ENCODE measurements around the gene ASIC4.

ASIC4 gene

DNA sequence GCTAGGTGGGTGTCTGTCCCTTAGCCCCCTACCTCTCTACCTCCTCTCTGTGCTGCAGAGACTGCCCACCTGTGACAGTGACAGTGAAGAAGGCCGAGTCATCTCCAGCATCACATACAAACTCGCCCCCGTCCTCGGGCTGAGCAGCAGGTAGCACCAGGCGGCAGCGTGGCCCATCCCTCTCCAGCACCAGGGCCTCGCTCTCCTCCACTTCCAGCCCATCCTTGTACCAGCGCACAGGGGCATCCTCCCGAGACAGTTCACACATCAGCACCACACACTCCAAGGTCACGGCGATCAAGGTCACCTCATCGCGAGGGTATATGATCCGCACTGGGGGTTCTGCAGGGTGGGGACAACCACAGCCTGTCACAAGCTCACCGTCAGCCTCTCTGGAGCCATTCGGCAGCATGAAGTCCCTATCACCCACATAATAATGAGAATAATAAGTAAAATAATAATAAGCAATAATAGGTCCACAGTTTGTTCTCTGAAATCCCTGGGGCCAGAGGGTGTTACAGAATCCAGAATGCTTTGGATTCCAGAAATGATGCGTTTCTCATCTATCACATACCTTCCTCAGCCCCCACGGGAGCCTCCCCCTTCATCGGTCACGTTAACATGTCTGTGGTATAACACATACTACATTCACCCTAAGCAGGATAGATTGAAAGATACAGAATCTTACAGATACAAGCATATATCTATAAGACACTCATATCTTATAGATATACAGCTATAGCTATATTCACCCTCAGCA lies 45.1 kb downstream of the ASIC4 start:
- Histone ChIP-seq H3K4me1 (ENCODE audit: control insufficient read depth, low read length) (no peaks in the 10 kb centered on the region), H3K4me3 (ENCODE audit: low read length) (no peak overlapping the region), H3K27me3 (ENCODE audit: control insufficient read depth, low read length) (no peaks in the 10 kb centered on the region), H3K9me3 (ENCODE audit: control insufficient read depth, insufficient read depth, low read length) (no peaks in the 10 kb centered on the region), H3K4me2 (ENCODE audit: low read length) (no peak overlapping the region), H4K20me1 (ENCODE audit: control insufficient read depth, insufficient read depth, low read depth, low read length) (no peaks in the 10 kb centered on the region), H3F3A (ENCODE audit: control insufficient read depth, insufficient read depth) (no peaks in the 10 kb centered on the region), H3K27ac (ENCODE audit: low read depth, low read length) (no peak overlapping the region), H3K79me2 (ENCODE audit: control insufficient read depth, low read length) (no peaks in the 10 kb centered on the region), H3K36me3 (ENCODE audit: control insufficient read depth, low read length) (no peaks in the 10 kb centered on the region), H3K9me2 (replicated peaks; ENCODE audit: control insufficient read depth, low read length) (no peaks in the 10 kb centered on the region)
- no peak for TF ChIP-seq CTCF (IDR thresholded peaks at IDR 0.05; ENCODE audit: low read depth, low read length, poor library complexity, severe bottlenecking)
- TF ChIP-seq EZH2phosphoT487 (IDR thresholded peaks at IDR 0.05; ENCODE audit: borderline replicate concordance, low read length) = no peak

- Histone ChIP-seq H3K27ac (ENCODE audit: low read depth, low read length) (no peak overlapping the region), H3K36me3 (ENCODE audit: control insufficient read depth, low read length) (no peaks in the 10 kb centered on the region)
- TF ChIP-seq CTCF (IDR thresholded peaks at IDR 0.05; ENCODE audit: low read depth, low read length, poor library complexity, severe bottlenecking) = peak; percentile 74
- no peak for TF ChIP-seq EZH2phosphoT487 (IDR thresholded peaks at IDR 0.05; ENCODE audit: borderline replicate concordance, low read length)
These were observed 46.0 kb downstream of the ASIC4 start for GRCh38 chr2:219560037-219560892.

GRCh38 chr2:219560893-219561178 lies 46.6 kb downstream of the ASIC4 start:
- Histone ChIP-seq H3F3A (ENCODE audit: control insufficient read depth, insufficient read depth) (no peaks in the 10 kb centered on the region), H3K9me2 (replicated peaks; ENCODE audit: control insufficient read depth, low read length) (no peaks in the 10 kb centered on the region), H3K79me2 (ENCODE audit: control insufficient read depth, low read length) (no peaks in the 10 kb centered on the region), H3K4me1 (ENCODE audit: control insufficient read depth, low read length) (no peaks in the 10 kb centered on the region), H3K9me3 (ENCODE audit: control insufficient read depth, insufficient read depth, low read length) (no peaks in the 10 kb centered on the region), H3K27ac (ENCODE audit: low read depth, low read length) (no peak overlapping the region), H3K4me3 (ENCODE audit: low read length) (no peak overlapping the region), H3K36me3 (ENCODE audit: control insufficient read depth, low read length) (no peaks in the 10 kb centered on the region), H3K4me2 (ENCODE audit: low read length) (no peak overlapping the region), H3K27me3 (ENCODE audit: control insufficient read depth, low read length) (no peaks in the 10 kb centered on the region), H4K20me1 (ENCODE audit: control insufficient read depth, insufficient read depth, low read depth, low read length) (no peaks in the 10 kb centered on the region)
- TF ChIP-seq CTCF (IDR thresholded peaks at IDR 0.05; ENCODE audit: low read depth, low read length, poor library complexity, severe bottlenecking) = no peak
- no peak for TF ChIP-seq EZH2phosphoT487 (IDR thresholded peaks at IDR 0.05; ENCODE audit: borderline replicate concordance, low read length)

More at GRCh38 chr2:219560037-219560892, 46.0 kb downstream of the ASIC4 start:
- Histone ChIP-seq H3K9me2 (replicated peaks; ENCODE audit: control insufficient read depth, low read length) (no peaks in the 10 kb centered on the region), H3K4me3 (ENCODE audit: low read length) (no peak overlapping the region), H3K79me2 (ENCODE audit: control insufficient read depth, low read length) (no peaks in the 10 kb centered on the region), H4K20me1 (ENCODE audit: control insufficient read depth, insufficient read depth, low read depth, low read length) (no peaks in the 10 kb centered on the region), H3K4me2 (ENCODE audit: low read length) (no peak overlapping the region), H3K27me3 (ENCODE audit: control insufficient read depth, low read length) (no peaks in the 10 kb centered on the region), H3F3A (ENCODE audit: control insufficient read depth, insufficient read depth) (no peaks in the 10 kb centered on the region), H3K9me3 (ENCODE audit: control insufficient read depth, insufficient read depth, low read length) (no peaks in the 10 kb centered on the region), H3K4me1 (ENCODE audit: control insufficient read depth, low read length) (no peaks in the 10 kb centered on the region)

All from DOHH2 (cell line).